ENCODE data around the gene SIDT1. TPM values are rescaled to one million over a fixed set of nuclear protein-coding genes. Genes with fewer than 3 reads are reported as not detected.

The SIDT1 gene
- total RNA-seq, 4 donors from 2014 or later: 35.6 to 134 (median 83.4) TPM

- Histone ChIP-seq H3K27me3 (no peaks in the 10 kb centered on the region), H3K36me3 (peaks cover 0 to 4% (median 0%) of the 10 kb centered on the region in 4 donors), H3K4me3 (no peak overlapping the region), H3K9me3 (no peaks in the 10 kb centered on the region), H3K4me1 (no peaks in the 10 kb centered on the region), H3K27ac (no peak overlapping the region)
- WGBS, 2 donors (ENCODE audit: low coverage in 1 of 2): 37 to 50% methylated on average over 6 to 8 of the region's 8 CpGs
- DNase-seq: peak; percentile 26
- in situ Hi-C loops (cut with MboI; ENCODE audit: low pct_ligation_motif_present in 1 of 4, low pct_unique_long_range_greater_than_20kb in 1 of 4, low sequenced_read_pairs in 3 of 4) (no loop called here), intact Hi-C loops (cut with DNase I; ENCODE audit: low total_unique reads) (no loop called here)
- TF ChIP-seq POLR2AphosphoS5 (IDR thresholded peaks at IDR 0.05) (no peak), POLR2A (IDR thresholded peaks at IDR 0.05) (no peak), CTCF (IDR thresholded peaks at IDR 0.05) (no peak), EP300 (IDR thresholded peaks at IDR 0.05; ENCODE audit: low read depth) (no peak)
These were observed 74.3 kb downstream of the SIDT1 start for GRCh38 chr3:113606539-113607218.

- peaks cover 0 to 4% (median 0%) of the 10 kb centered on the region in 4 donors for H3K36me3 ChIP-seq
- TF ChIP-seq POLR2A (IDR thresholded peaks at IDR 0.05) (no peak), POLR2AphosphoS5 (IDR thresholded peaks at IDR 0.05) (no peak), EP300 (IDR thresholded peaks at IDR 0.05; ENCODE audit: low read depth) (no peak), CTCF (IDR thresholded peaks at IDR 0.05) (no peak)
- no peak overlapping the region for H3K27ac ChIP-seq
- H3K4me3 ChIP-seq: no peak overlapping the region
- 40 to 73% methylated on average over 1 to 5 of the region's 5 CpGs for WGBS, 2 donors (ENCODE audit: low coverage in 1 of 2)
- DNase-seq: no peak
- in situ Hi-C loops (cut with MboI; ENCODE audit: low pct_ligation_motif_present in 1 of 4, low pct_unique_long_range_greater_than_20kb in 1 of 4, low sequenced_read_pairs in 3 of 4) (no loop called here), intact Hi-C loops (cut with DNase I; ENCODE audit: low total_unique reads) (no loop called here)
- H3K9me3 ChIP-seq: no peaks in the 10 kb centered on the region
- no peaks in the 10 kb centered on the region for H3K27me3 ChIP-seq
- no peaks in the 10 kb centered on the region for H3K4me1 ChIP-seq
These were observed 74.9 kb downstream of the SIDT1 start for GRCh38 chr3:113607219-113607596.

GRCh38 chr3:113614402-113614801 is 82.0 kb downstream of the SIDT1 start:
- TF ChIP-seq POLR2A (IDR thresholded peaks at IDR 0.05): no peak
- TF ChIP-seq CTCF (IDR thresholded peaks at IDR 0.05): no peak
- no peak for TF ChIP-seq POLR2AphosphoS5 (IDR thresholded peaks at IDR 0.05)
- TF ChIP-seq EP300 (IDR thresholded peaks at IDR 0.05; ENCODE audit: low read depth): no peak
- DNase-seq: no peak
- Histone ChIP-seq H3K27me3 (no peaks in the 10 kb centered on the region), H3K36me3 (no peaks in the 10 kb centered on the region), H3K4me3 (no peak overlapping the region), H3K4me1 (no peaks in the 10 kb centered on the region), H3K27ac (no peak overlapping the region), H3K9me3 (no peaks in the 10 kb centered on the region)
- intact Hi-C loops (cut with DNase I; ENCODE audit: low total_unique reads): no loop called here
- in situ Hi-C loops (cut with MboI; ENCODE audit: low pct_ligation_motif_present in 1 of 4, low pct_unique_long_range_greater_than_20kb in 1 of 4, low sequenced_read_pairs in 3 of 4): no loop called here
- WGBS, 2 donors (ENCODE audit: low coverage in 1 of 2): 71% methylated on average over 3 to 5 of the region's 5 CpGs

- Histone ChIP-seq H3K36me3 (no peaks in the 10 kb centered on the region), H3K27me3 (no peaks in the 10 kb centered on the region), H3K4me1 (no peaks in the 10 kb centered on the region), H3K27ac (no peak overlapping the region), H3K9me3 (no peaks in the 10 kb centered on the region), H3K4me3 (no peak overlapping the region)
- 64 to 72% methylated on average over 4 of the region's 4 CpGs for WGBS, 2 donors (ENCODE audit: low coverage in 1 of 2)
- TF ChIP-seq EP300 (IDR thresholded peaks at IDR 0.05; ENCODE audit: low read depth) (no peak), POLR2A (IDR thresholded peaks at IDR 0.05) (no peak), CTCF (IDR thresholded peaks at IDR 0.05) (no peak), POLR2AphosphoS5 (IDR thresholded peaks at IDR 0.05) (no peak)
- no peak for DNase-seq
- in situ Hi-C loops (cut with MboI; ENCODE audit: low pct_ligation_motif_present in 1 of 4, low pct_unique_long_range_greater_than_20kb in 1 of 4, low sequenced_read_pairs in 3 of 4): no loop called here
- intact Hi-C loops (cut with DNase I; ENCODE audit: low total_unique reads): no loop called here
These were observed 83.6 kb downstream of the SIDT1 start for GRCh38 chr3:113615976-113616375.

Measured in transverse colon (tissue), 4 donors.